CD4-positive, CD25-positive, alpha-beta regulatory T cell (primary cell): Measurements from ENCODE around the gene DDX10. TPM values are rescaled to one million over a fixed set of nuclear protein-coding genes. Genes with fewer than 3 reads are reported as not detected.

Experiments
- ATAC-seq, 2 donors: fragments of 150-1000 bp; cut with Tn5 transposase; one replicate each; pipeline ENCODE4 v1.10.0; 2021; ENCODE audit warnings: low read depth in 2 of 2, moderate number of reproducible peaks in 2 of 2, moderate library complexity in 1 of 2
- DNase-seq, 3 donors: peaks; one replicate each; pipeline versions ENCODE4 v3.0.0 to v3.0.0-alpha.2; 2012 to 2022; ENCODE audit warnings: mixed read lengths in 1 of 3
- H3K27ac ChIP-seq: one replicate; pipeline ENCODE4 v1.7.0; 2013; ENCODE audit warnings: mild to moderate bottlenecking, low read length; ENCODE audit not compliant: insufficient read depth, poor library complexity, severe bottlenecking
- H3K27me3 ChIP-seq: one replicate; pipeline ENCODE4 v1.7.0; 2013; ENCODE audit warnings: low read length; ENCODE audit not compliant: control insufficient read depth, insufficient read depth
- H3K36me3 ChIP-seq: one replicate; pipeline ENCODE4 v1.7.0; 2013; ENCODE audit warnings: mild to moderate bottlenecking, low read length, moderate library complexity; ENCODE audit not compliant: control insufficient read depth, insufficient read depth
- H3K4me1 ChIP-seq: 2 replicates; pipeline ENCODE4 v1.7.0; 2013; ENCODE audit warnings: mild to moderate bottlenecking, low read length; ENCODE audit not compliant: insufficient read depth, control insufficient read depth, poor library complexity, severe bottlenecking
- H3K4me3 ChIP-seq: one replicate; pipeline ENCODE4 v1.7.0; 2013; ENCODE audit warnings: low read depth, mild to moderate bottlenecking, low read length, moderate library complexity
- H3K9me3 ChIP-seq, 2 experiments: 1 replicate in 1 of 2; 2 replicates in 1 of 2; pipeline ENCODE4 v1.7.0; 2013; ENCODE audit warnings: low read length in 2 of 2, mild to moderate bottlenecking in 1 of 2, moderate library complexity in 1 of 2; ENCODE audit not compliant: control insufficient read depth in 2 of 2
- H3K27ac Mint-ChIP-seq, 3 donors: one replicate each; pipeline ENCODE4 v1.8.0; 2020 to 2022; ENCODE audit warnings: mild to moderate bottlenecking in 3 of 3, mixed read lengths in 3 of 3, moderate library complexity in 2 of 3
- H3K27me3 Mint-ChIP-seq: one replicate; pipeline ENCODE4 v1.8.0; 2022; ENCODE audit warnings: mild to moderate bottlenecking, mixed read lengths
- H3K36me3 Mint-ChIP-seq: one replicate; pipeline ENCODE4 v1.8.0; 2020; ENCODE audit warnings: mixed read lengths
- H3K4me1 Mint-ChIP-seq, 4 donors: one replicate each; pipeline ENCODE4 v1.8.0; 2020 to 2022; ENCODE audit warnings: mixed read lengths in 4 of 4, mild to moderate bottlenecking in 1 of 4
- H3K4me3 Mint-ChIP-seq, 4 donors: one replicate each; pipeline ENCODE4 v1.8.0; 2020 to 2022; ENCODE audit warnings: mild to moderate bottlenecking in 4 of 4, mixed read lengths in 4 of 4, moderate library complexity in 3 of 4
- H3K9me3 Mint-ChIP-seq, 7 donors: one replicate each; pipeline ENCODE4 v1.8.0; 2020 to 2022; ENCODE audit warnings: mixed read lengths in 7 of 7, mild to moderate bottlenecking in 3 of 7, moderate library complexity in 2 of 7
- polyA plus RNA-seq, 4 donors: library from polyadenylated mRNA; unstranded; fragments of 300-500 nt; fragmentation: Illumina TruSeq; gene quantifications; one replicate each; pipeline ENCODE4 v1.2.3, GENCODE V29; 2021
- total RNA-seq: library from RNA; stranded (reverse); gene quantifications from one replicate; pipeline ENCODE4 v1.2.3, GENCODE V29; 2022

Gene DDX10
- total and polyA plus RNA-seq, 5 donors from 2014 or later, result 10.5 to 23.3 (median 14.0) TPM

DNA sequence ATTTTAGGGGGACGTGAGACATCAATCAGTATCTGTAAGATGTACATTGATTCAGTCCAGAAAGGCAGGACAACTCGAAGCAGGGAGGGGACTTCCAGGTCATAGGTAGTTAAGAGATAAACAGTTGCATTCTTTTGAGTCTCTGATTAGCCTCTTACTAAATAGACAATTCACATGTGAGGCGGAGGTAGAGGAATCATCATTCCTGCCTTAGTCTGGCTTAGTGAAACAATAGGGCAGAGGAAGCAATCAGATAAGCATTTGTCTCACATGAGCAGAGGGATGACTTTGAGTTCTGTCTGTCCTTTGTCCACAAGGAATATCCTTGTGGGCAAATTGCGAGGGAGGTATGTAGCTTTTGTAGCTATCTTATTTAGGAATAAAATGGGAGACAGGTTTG, 248.3 kb downstream of the DDX10 start:
- Mint-ChIP-seq H3K27ac (no peak overlapping the region), H3K36me3 (peaks cover 15% of the 10 kb centered on the region), H3K27me3 (no peaks in the 10 kb centered on the region), H3K4me3 (peak overlapping the region in 1 of 4 donors; percentile 7), H3K4me1 (peaks cover 0 to 11% (median 4%) of the 10 kb centered on the region in 4 donors), H3K9me3 (peaks cover 0 to 1% (median 0%) of the 10 kb centered on the region in 7 donors)
- H3K27ac ChIP-seq, result no peak overlapping the region
- H3K27me3 ChIP-seq, result no peaks in the 10 kb centered on the region
- ATAC-seq (no peak), DNase-seq (no peak)
- H3K36me3 ChIP-seq, result peaks cover 2% of the 10 kb centered on the region
- H3K4me3 ChIP-seq, result no peak overlapping the region
- no peaks in the 10 kb centered on the region for H3K9me3 ChIP-seq
- H3K4me1 ChIP-seq, result no peaks in the 10 kb centered on the region

GRCh38 chr11:108914211-108914610, 249.3 kb downstream of the DDX10 start:
- DNase-seq (no peak), ATAC-seq (no peak)
- H3K27ac Mint-ChIP-seq, result no peak overlapping the region
- H3K4me3 Mint-ChIP-seq, result no peak overlapping the region
- no peaks in the 10 kb centered on the region for H3K27me3 ChIP-seq
- H3K4me1 Mint-ChIP-seq, result peaks cover 0 to 11% (median 2%) of the 10 kb centered on the region in 4 donors
- no peaks in the 10 kb centered on the region for H3K4me1 ChIP-seq
- H3K27ac ChIP-seq, result no peak overlapping the region
- no peaks in the 10 kb centered on the region for H3K27me3 Mint-ChIP-seq
- peaks cover 0 to 3% (median 0%) of the 10 kb centered on the region in 7 donors for H3K9me3 Mint-ChIP-seq
- no peak overlapping the region for H3K4me3 ChIP-seq
- peaks cover 4% of the 10 kb centered on the region for H3K36me3 ChIP-seq
- peaks cover 19% of the 10 kb centered on the region for H3K36me3 Mint-ChIP-seq
- no peaks in the 10 kb centered on the region for H3K9me3 ChIP-seq

DNA sequence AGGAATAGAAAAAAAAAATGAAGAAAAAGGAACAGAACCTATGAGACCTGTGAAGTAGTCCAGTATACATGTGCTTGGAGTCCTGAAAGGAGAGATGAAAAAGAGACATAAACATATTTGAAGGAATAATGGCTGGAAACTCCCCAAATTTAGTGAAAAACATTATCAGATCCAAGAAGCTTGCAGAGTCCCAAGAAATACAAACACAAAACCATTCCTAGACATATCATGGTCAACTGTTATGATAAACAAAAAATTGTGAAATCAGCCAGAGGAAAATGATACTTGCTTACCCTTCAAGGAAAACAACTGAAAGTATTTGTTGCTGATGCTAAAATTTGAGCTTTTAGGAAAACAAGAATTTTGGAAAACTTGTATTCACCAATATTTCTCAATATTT, 250.1 kb downstream of the DDX10 start:
- Mint-ChIP-seq H3K4me3 (no peak overlapping the region), H3K36me3 (peaks cover 22% of the 10 kb centered on the region), H3K27ac (no peak overlapping the region), H3K4me1 (peaks cover 0 to 7% (median under 1%) of the 10 kb centered on the region in 4 donors), H3K27me3 (no peaks in the 10 kb centered on the region), H3K9me3 (peaks cover 0 to 4% (median 0%) of the 10 kb centered on the region in 7 donors)
- Histone ChIP-seq H3K27me3 (no peaks in the 10 kb centered on the region), H3K27ac (no peak overlapping the region), H3K36me3 (peaks cover 4% of the 10 kb centered on the region), H3K9me3 (no peaks in the 10 kb centered on the region), H3K4me3 (no peak overlapping the region), H3K4me1 (no peaks in the 10 kb centered on the region)
- DNase-seq, result no peak
- no peak for ATAC-seq

GRCh38 chr11:108915666-108916065, 250.8 kb downstream of the DDX10 start:
- Histone ChIP-seq H3K9me3 (no peaks in the 10 kb centered on the region), H3K36me3 (peaks cover 4% of the 10 kb centered on the region), H3K4me1 (no peaks in the 10 kb centered on the region), H3K4me3 (no peak overlapping the region), H3K27ac (no peak overlapping the region), H3K27me3 (no peaks in the 10 kb centered on the region)
- ATAC-seq, result no peak
- Mint-ChIP-seq H3K9me3 (peaks cover 0 to 5% (median 0%) of the 10 kb centered on the region in 7 donors), H3K27ac (no peak overlapping the region), H3K4me3 (no peak overlapping the region), H3K36me3 (peaks cover 24% of the 10 kb centered on the region), H3K27me3 (no peaks in the 10 kb centered on the region), H3K4me1 (peaks cover 0 to 6% (median 0%) of the 10 kb centered on the region in 4 donors)
- DNase-seq, result no peak

- Mint-ChIP-seq H3K4me1 (peaks cover 0 to 5% (median 0%) of the 10 kb centered on the region in 4 donors), H3K9me3 (peaks cover 0 to 5% (median 0%) of the 10 kb centered on the region in 7 donors), H3K27me3 (no peaks in the 10 kb centered on the region), H3K4me3 (no peak overlapping the region), H3K36me3 (peaks cover 24% of the 10 kb centered on the region), H3K27ac (no peak overlapping the region)
- H3K4me3 ChIP-seq, result no peak overlapping the region
- H3K27ac ChIP-seq, result no peak overlapping the region
- DNase-seq (no peak), ATAC-seq (no peak)
- no peaks in the 10 kb centered on the region for H3K4me1 ChIP-seq
- no peaks in the 10 kb centered on the region for H3K9me3 ChIP-seq
- peaks cover 4% of the 10 kb centered on the region for H3K36me3 ChIP-seq
- H3K27me3 ChIP-seq, result no peaks in the 10 kb centered on the region
These were observed 251.4 kb downstream of the DDX10 start for GRCh38 chr11:108916290-108916689.

DNA sequence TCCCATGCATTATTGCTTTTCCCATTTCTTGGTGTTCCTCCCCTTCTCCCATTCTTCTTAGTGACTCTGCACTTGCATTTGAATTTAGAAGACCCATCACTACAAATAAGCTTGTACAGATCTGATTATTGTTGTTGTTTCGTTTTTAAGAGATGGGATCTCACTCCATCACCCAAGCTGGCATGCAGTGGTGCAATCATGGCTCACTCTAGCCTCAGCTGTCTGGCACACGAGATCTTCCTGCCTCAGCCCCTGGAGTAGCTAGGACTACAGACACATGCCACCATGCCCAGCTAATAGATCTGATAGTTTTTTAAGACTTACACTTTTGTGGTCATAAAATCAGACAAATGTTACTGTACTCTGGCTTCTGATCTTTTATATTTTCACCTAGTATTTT, 252.1 kb downstream of the DDX10 start:
- Histone ChIP-seq H3K4me1 (no peaks in the 10 kb centered on the region), H3K27me3 (no peaks in the 10 kb centered on the region), H3K36me3 (peaks cover 4% of the 10 kb centered on the region), H3K27ac (no peak overlapping the region), H3K4me3 (no peak overlapping the region), H3K9me3 (no peaks in the 10 kb centered on the region)
- Mint-ChIP-seq H3K4me3 (no peak overlapping the region), H3K9me3 (peaks cover 0 to 5% (median 0%) of the 10 kb centered on the region in 7 donors), H3K36me3 (peaks cover 24% of the 10 kb centered on the region), H3K4me1 (peaks cover 0 to 5% (median 0%) of the 10 kb centered on the region in 4 donors), H3K27ac (no peak overlapping the region), H3K27me3 (no peaks in the 10 kb centered on the region)
- DNase-seq (no peak), ATAC-seq (no peak)

GRCh38 chr11:108921211-108921610, 256.3 kb downstream of the DDX10 start:
- Histone ChIP-seq H3K4me1 (no peaks in the 10 kb centered on the region), H3K4me3 (no peak overlapping the region), H3K36me3 (peaks cover 4% of the 10 kb centered on the region), H3K27ac (no peak overlapping the region), H3K27me3 (no peaks in the 10 kb centered on the region), H3K9me3 (no peaks in the 10 kb centered on the region)
- peaks cover 0 to 11% (median 5%) of the 10 kb centered on the region in 4 donors for H3K4me1 Mint-ChIP-seq
- H3K9me3 Mint-ChIP-seq, result peaks cover 0 to 6% (median 0%) of the 10 kb centered on the region in 7 donors
- no peak for DNase-seq
- H3K36me3 Mint-ChIP-seq, result peaks cover 41% of the 10 kb centered on the region
- no peak overlapping the region for H3K4me3 Mint-ChIP-seq
- no peaks in the 10 kb centered on the region for H3K27me3 Mint-ChIP-seq
- H3K27ac Mint-ChIP-seq, result no peak overlapping the region
- ATAC-seq, result no peak

DNA sequence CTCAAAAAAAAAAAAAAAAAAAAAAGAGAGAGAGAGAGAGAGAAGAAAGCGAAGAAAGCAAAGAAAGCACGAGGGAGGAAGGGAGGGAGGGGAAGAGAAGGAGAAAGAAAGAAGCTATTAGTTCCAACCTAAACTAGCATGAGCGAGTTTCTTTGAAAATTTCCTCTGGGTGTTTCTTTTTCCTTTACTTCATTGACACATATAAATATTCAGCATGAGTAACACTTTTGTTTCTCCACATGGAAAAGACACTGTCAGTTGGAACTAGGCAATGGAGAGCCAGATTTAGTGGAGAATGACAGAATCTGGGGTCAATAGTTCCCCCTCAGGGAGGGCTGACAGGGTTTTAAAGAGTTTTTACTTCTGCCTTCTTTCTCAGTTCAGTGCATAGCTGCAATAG, 257.4 kb downstream of the DDX10 start:
- no peak overlapping the region for H3K27ac Mint-ChIP-seq
- H3K9me3 Mint-ChIP-seq, result peaks cover 0 to 6% (median 0%) of the 10 kb centered on the region in 7 donors
- peaks cover 35% of the 10 kb centered on the region for H3K36me3 Mint-ChIP-seq
- H3K4me3 Mint-ChIP-seq, result no peak overlapping the region
- no peaks in the 10 kb centered on the region for H3K27me3 ChIP-seq
- no peaks in the 10 kb centered on the region for H3K4me1 ChIP-seq
- H3K27ac ChIP-seq, result no peak overlapping the region
- H3K4me3 ChIP-seq, result no peak overlapping the region
- H3K9me3 ChIP-seq, result no peaks in the 10 kb centered on the region
- ATAC-seq, result no peak
- no peak for DNase-seq
- H3K4me1 Mint-ChIP-seq, result peaks cover 0 to 11% (median 3%) of the 10 kb centered on the region in 4 donors
- H3K27me3 Mint-ChIP-seq, result no peaks in the 10 kb centered on the region
- peaks cover 4% of the 10 kb centered on the region for H3K36me3 ChIP-seq
